Non-pigmented ciliary epithelial cell (primary cell): Measurements from ENCODE around the gene TBC1D3I.
"Not testable (repeated sequence)": the region's sequence is repeated elsewhere in the genome, so short reads cannot be mapped to it uniquely, and the experiment has no call there.

Experiments
- DNase-seq: peaks from one replicate; pipeline ENCODE4 v3.0.0-alpha.2; 2010; ENCODE audit warnings: low read depth

Gene TBC1D3I

DNA sequence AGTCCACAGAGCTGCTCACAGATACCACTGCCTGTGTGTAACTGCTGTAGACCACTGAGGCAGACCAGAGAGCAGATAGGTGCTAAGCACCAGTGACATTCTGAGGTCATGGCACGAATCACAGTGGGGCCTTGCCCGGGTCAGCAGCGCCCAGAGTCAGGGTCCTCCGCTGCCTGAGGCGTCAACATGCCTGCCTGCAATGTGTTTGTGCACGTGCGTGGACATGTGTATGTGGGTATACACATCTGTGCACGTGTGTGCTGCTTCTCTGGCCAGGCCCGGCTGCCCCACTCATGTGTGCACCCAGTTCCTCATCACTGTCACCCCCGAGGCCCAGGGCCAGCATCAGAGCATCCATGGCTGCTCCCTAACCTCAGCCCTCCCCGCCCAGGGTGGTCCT is at the start of gene TBC1D3I:
Gene TBC1D3I, minus strand, starts transcription at position 101 of the 400 bp plus-strand sequence. CDS start 1,585 bp downstream, outside the sequence.
- DNase-seq = not testable (repeated sequence)

DNA sequence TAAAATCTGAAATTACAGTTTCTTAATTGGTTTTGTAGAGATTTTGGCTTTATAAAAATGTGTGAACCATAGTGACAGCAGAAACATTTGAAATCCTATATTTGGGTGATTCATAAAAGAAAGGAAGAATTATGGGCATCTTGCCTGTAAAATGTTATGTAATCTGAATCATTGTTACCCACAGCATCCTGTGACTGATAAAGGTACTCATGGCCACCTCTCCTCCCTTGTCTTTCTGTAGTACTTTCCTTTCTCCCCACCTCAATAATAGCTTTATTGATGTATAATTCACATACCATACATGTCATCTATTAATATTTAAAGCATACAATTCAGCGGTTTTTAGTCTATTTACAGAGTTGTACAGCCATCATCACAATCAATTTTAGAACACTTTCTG is 30.8 kb upstream of the TBC1D3I start:
- DNase-seq = not testable (repeated sequence)

DNA sequence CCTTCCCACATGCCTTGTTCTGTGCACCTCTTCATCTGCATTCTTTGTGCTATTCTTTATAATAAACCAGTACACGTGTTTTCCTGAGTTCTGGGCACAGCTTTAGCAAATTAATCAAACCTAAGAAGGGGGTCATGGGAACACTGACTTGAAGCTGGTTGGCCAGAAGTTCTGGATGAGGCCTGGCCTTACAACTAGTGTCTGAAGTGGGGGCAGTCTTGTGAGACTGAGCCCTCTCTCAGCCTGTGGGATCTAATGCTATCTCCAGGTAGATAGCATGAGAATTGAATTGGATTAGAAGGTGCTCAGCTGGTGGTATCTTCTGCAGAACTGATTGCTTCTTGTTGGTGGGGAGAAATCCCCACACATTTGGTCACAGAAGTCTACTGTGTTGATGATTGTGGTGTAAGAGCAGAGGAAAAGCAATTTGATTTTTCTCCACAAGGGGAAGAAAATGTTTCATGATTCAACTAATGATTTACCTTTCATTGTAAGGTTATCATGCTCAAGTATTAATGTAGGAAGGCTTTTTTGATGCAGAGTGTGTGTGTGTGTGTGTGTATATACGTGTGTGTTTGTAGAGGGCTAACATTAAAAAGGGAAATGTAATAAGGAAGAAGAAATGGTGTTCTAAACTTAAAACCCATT is 25.7 kb upstream of the TBC1D3I start:
- DNase-seq = not testable (repeated sequence)

DNA sequence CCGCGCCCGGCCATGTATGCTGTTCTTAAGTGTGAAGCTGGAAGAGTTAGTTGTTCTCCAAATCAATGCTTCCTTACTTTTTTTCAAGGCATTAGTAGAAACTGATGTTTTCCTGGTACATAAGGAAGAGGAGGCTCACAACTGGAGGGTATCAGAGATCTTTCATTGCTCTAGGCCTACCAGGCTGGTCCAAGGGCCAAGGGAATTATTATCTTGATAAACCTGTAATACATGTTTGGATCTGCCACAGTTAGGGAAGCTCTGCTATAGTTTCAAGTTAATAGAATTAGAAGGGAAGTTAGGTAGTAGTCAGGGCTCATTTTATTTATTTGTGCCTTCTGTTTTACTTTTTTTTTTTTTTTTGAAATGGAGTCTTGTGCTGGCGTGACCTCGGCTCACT is 19.8 kb upstream of the TBC1D3I start:
- DNase-seq = not testable (repeated sequence)

DNA sequence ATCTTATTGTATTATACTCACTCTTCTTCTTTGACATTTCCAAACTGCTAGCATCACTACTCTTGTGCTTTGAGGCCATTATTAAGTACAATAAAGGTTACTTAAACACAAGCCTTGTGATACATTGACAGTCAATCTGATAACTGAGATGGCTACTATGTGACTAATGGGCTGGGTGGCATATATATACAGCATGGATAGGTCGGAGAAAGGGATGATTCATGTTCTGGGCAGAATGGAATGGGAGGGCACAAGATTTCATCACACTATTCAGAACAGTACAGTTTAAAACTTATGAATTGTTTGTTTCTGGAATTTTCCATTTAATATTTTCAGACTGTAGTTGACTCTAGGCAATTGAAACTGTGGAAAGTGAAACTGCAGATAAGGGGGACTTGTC is 18.9 kb upstream of the TBC1D3I start:
- not testable (repeated sequence) for DNase-seq

DNA sequence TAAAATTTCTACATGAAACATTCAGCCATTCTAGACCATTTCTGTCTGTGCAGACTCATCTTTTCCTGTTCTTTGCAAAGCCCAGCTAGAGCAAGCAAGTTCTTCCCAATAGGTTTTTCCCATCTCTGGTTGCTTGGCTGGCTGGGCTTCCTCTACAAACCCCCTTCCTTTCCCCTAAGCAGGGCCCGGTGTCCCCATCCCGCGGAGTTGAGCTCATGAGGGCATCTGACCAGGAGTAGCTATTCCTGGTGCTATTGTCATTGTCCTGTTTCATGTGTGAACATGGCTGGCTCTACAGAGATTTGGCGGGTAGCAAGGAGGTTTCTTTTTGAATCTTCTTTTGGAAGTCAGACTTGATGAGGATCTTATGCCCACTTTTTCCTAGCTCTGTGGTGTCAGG is 22.3 kb downstream of the TBC1D3I start:
- not testable (repeated sequence) for DNase-seq

DNA sequence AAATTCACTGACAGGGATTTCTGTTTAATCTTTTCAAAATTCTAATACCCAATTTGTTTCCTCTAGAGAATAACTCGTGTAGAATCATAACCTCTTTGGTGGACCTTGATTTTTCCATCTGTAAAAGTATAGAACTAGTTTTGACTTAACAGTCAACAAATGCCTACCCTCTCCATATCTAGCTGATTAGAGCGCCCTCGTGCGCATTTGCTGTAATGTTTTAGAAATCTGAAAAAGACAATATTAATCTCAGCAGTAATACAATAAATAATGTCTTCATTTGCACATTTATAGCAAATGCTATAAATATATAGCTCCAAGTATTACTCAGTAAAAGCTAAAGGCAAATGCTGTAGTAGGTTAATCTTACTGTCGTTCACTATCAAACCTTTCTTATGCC is 34.7 kb downstream of the TBC1D3I start:
- not testable (repeated sequence) for DNase-seq

DNA sequence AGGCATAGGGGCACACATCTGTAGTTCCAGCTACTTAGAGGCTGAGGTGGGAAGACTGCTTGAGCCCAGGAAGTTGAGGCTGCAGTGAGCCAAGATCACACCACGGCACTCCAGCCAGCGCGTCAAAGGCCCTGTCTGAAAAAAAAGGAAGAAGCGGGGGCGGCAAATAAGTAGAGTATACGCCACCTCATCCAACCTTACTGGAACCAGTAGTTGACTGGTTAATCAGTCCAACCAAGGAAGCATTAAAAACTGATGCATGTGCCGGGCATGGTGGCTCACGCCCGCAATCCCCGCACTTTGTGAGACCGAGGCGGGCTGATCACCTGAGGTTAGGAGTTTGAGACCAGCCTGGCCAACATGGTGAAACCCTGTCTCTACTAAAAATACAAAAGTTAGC is 41.4 kb downstream of the TBC1D3I start:
- not testable (repeated sequence) for DNase-seq

DNA sequence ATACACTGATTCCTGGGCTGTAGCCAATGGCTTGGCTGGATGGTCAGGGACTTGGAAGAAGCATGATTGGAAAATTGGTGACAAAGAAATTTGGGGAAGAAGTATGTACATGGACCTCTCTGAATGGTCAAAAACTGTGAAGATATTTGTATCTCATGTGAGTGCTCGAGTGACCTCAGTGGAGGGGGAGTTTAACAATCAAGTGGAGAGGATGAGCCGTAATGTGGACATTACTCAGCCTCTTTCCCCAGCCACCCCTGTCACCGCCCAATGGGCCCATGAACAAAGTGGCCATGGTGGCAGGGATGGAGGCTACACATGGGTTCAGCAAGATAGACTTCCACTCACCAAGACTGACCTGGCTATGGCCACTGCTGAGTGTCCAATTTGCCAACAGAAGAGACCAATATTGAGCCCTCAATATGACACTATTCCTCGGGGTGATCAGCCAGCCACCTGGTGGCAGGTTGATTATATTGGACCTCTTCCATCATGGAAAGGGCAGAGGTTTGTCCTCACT is 42.7 kb downstream of the TBC1D3I start:
- not testable (repeated sequence) for DNase-seq

DNA sequence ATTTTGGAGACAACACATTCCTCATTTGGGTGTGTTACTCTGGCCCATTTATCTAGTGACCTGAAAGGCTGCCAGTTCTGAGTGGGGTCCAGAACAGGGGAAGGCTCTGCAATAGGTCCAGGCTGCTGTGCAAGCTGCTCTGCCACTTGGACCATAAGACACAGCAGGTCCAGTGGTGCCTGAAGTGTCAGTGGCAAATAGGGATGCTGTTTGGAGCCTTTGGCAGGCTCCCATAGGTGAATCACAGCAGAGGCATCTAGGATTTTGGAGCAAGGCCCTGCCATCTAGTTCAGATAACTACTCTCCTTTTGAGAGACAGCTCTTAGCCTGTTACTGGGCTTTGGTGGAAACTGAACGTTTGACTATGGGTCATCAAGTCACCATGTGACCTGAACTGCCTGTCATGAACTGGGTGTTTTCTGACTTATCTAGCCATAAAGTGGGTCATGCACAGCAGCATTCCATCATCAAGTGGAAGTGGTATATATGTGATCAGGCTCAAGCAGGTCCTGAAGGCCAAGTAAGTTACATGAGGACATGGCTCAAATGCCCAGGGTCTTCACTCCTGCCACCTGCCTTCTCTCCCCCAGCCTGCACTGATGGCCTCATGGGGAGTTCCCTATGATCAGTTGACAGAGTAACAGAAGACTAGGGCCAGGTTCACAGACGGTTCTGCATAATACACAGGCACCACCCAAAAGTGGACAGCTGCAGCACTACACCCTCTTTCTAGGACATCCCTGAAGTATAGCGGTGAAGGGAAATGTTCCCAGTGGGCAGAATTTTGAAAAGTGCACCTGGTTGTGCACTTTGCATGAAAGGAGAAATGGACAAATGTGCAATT is 43.4 kb downstream of the TBC1D3I start:
- DNase-seq = not testable (repeated sequence)

DNA sequence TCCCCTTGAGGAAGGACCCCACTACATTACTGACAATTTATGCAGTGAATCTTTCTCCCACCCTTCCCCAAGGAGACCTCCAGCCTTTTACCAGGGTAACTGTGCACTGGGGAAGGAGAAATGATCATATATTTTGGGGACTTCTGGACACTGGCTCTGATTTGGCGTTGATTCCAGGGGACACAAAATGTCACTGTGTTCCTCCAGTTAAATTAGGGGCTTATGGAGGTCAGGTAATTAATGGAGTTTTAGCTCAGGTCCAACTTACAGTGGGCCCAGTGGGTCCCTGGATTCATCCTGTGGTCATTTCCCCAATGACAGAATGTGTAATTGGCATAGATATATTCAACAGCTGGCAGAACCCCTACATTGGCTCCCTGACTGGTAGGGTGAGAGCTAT is 44.8 kb downstream of the TBC1D3I start:
- not testable (repeated sequence) for DNase-seq

DNA sequence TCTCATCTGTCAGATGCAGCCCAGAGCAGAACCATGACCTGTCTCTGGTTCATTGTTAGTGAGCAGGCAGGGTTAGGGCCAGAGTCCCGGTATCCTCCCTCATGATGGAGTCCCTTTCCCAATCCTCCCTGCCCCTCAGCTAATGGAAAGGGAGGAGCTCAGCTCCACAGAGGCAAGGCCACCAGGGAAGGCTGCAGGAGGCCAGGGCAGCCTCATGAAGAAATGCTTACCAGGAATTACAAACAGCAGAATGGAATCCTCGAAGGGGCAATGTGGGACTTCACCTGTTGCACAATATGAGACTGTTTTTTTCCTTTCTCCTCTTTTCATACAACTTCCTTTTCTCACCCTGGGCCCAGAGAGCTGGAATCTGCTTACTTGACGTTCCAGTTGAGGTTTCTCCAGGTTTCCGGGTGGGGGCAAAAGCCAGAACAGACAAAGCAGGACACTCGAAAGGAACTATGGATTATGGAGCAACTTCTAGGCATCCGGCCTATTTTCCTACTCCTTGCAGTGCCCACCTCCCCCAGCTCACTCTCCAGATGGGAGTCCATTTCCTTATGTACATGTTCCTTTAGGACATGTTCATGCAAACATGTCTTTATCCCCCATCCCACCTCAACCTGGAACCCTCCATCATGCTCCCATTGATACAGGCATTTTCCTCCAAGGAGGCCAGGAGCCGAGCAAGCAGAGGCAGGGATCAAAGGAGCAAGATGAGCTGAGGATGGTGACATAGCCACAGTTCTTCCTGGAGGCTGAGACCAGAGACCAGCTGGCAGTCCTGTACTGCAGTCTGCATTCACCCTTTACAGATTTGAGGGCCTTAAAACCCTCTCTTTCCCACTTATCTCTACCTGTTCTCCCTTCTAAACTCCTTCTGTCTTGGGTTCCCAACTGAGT is 48.7 kb downstream of the TBC1D3I start:
- not testable (repeated sequence) for DNase-seq

DNA sequence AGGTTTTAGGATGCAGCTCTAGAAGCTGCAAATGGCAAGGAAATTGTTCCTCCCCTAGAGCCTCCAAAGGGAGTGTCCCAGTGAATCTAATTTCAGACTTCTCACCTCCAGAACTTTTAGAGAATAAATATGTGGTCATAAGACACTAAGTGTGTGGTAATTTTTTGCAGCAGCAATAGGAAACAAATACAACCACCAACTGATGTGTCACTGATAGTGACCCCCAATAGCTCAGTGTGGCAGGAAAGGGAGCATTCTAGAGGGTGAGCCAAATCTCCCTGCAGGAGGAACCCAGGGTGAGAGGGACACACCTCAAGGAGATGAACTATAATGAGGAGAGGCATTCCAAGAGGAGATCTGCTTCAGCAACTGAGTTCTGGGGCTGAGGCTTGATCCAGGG is 49.5 kb downstream of the TBC1D3I start:
- no peak for DNase-seq

DNA sequence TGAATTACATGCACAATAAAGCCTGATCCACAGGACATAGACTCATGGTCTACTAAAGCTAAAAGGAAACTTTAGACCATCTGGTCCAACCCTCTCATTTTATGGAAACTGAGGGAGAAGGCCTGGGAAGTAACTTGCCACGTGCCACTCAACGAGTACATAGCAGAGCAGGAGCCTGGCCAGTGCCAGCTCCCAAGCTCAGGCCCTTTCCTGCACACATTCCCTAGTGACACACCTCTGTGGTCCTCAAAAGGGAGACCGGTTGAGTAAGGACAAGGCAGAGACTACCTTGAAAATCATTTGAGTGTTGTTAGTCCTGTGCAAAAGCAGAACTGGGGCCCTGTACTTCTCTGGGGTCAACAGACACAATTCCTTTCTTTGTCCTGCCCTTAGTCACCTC is 50.7 kb downstream of the TBC1D3I start:
- no peak for DNase-seq

DNA sequence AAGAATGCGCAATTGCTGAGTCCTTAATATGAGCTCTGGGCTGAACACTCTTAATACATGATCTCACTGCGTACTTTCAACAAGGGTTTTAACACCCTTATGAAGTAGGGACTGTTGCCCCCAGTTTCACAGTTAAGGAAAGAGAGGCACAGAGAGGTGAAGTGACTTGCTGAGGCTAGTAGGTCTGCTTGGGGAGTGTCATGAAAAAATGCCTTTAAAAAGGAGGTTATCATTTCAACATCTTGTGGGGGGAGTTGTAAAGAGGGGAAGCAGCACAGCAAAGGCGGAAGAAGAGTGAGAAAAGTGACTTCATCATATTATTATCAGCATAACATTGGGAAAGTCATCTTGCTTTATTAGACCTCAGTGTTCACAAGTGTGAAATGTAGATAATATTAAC is 51.4 kb downstream of the TBC1D3I start:
- no peak for DNase-seq

DNA sequence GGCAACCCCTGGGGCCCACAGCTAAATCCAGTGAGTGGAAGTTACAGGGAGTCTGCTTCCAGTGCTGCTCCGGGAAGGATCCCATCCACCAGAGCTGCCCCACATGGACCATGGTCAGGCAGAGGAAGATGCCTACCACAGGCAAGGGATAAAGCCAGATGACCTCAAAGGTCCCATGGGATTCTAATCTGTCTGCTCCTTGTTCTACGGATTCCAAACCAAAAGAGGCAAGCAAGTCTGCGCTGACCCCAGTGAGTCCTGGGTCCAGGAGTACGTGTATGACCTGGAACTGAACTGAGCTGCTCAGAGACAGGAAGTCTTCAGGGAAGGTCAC is 52.1 kb downstream of the TBC1D3I start:
- DNase-seq = no peak

DNA sequence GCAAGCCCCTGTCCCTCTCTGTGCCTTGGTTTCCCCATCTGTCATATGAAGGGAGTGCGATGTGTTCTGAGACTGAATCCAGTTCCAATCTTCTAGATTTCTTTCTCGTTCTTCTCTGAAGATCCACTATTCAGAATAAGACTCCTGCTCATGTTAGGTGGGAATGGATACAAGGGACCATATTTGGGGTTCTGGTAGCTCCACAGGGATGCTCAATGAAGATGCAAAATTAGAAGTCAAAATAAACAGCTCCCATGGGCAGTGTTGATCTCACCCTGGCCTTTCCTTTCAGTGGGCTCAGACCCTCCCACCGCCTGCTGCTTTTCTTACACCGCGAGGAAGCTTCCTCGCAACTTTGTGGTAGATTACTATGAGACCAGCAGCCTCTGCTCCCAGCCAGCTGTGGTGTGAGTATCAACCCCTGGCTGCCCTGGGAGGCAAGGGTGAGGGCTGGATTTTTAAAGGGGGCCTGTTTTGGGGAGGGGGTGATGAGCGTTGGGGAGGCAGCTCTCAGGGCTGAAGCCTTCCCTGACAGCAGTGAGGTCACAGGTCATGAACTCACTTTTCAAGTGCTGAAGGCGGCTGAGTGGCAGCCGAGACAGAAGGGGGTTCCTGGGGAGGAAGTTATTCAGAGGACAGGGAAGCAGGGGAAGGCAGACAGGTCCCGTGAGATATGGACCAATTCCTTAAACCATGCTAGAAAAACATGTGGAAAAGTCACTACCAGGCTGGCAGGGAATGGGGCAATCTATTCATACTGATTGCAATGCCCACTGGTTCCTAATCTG is 52.7 kb downstream of the TBC1D3I start:
- not testable (repeated sequence) for DNase-seq

DNA sequence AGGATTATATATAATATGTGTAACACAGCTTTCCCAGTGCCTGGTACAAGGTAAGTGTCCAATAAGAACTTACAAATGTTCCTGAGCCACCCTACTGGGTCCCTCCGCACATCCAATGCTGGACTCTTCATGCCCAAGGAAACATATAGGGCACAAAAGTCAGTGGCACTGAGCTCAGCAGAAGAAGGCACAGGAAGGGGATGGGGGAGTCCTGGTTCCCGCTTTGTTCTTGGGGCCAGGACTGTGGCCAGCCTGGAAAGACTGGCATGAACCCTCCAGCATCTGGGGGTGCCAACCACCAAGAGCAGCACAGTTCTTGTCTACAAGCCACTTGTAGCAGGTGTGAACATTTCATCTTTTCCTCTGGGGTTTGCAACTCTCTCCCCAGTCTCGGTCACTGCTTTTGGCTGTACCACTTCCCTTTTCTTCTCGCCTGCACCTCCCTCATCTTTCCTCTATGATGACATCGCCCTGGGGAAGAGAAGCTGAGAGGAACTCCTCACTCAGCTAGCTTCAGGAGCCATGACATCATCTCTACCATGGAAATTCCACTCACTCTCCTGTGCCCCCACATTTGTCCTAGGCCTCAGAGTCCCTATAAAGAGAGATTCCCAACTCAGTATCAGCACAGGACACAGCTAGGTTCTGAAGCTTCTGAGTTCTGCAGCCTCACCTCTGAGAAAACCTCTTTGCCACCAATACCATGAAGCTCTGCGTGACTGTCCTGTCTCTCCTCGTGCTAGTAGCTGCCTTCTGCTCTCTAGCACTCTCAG is 53.7 kb downstream of the TBC1D3I start, which contains the start of gene CCL4L2:
Gene CCL4L2, plus strand, starts transcription at position 625 of the 773 bp plus-strand sequence.
- DNase-seq = not testable (repeated sequence)

DNA sequence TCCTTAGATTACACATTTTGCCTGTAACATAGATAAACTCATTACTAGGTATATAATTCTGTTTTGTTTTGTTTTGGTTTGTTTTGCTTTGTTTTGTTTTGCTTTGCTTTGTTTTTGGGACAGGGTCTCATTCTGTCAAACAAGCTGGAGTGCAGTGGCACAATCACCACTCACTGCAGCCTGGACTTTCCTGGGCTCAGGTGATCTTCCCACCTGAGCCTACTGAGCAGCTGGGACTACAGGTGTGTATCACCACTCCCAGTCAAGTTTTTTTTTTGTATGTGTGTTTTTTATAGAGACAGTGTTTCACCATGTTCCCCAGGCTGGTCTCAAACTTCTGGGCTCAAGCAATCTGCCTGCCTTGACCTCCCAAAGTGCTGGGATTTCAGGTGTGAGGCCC is 54.8 kb downstream of the TBC1D3I start:
- DNase-seq = no peak

DNA sequence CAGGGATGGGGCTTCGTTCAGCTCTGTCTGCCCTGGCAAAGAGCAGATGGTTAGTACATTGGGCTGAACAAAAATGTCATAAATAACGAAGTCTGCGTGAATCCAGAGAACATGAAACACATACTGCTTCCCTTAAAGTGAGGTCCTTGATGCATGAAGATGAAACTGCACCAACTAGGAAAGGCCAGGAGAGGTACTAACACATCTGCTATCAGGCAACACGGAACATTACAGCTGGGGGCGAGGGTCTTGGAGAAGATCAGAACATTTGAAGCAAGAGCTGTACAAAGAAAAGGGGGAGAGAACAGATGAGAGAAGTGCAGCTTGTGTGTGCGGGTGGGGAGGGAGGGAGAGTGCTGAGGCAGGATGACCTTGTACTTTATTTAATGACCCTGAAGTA is 57.0 kb downstream of the TBC1D3I start:
- DNase-seq = not testable (repeated sequence)

DNA sequence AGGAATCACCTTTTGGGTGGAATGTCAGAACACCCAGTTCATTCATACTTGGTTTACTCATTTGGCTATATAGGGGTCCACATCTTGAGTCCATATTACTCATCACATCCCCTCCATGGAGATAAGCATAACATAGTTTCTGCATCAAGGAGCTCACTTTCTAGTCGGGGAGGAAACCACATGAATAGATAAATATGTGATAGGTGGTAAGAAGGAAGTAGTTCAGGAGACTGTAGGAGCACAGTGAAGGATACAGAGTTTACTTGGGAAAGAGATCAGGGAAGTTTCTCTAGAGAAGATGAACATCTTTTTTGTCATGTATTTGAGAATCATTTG is 57.9 kb downstream of the TBC1D3I start:
- not testable (repeated sequence) for DNase-seq
